Activated T-helper 17 cell treated with anti-CD3 and anti-CD28 coated beads, Interleukin-2, amount 50 U/mL, for 72 hours (primary cell): ENCODE data around the gene USP2. TPM values are rescaled to one million over a fixed set of nuclear protein-coding genes. Genes with fewer than 3 reads are reported as not detected.

Experiments used
- ATAC-seq: fragments of 150-1000 bp; cut with Tn5 transposase; replicated peaks from 2 replicates; pipeline ENCODE4 v1.10.0; 2021; ENCODE audit warnings: mild to moderate bottlenecking, moderate library complexity
- H3K27ac Mint-ChIP-seq: one replicate; pipeline ENCODE4 v1.8.0; 2022; ENCODE audit warnings: mixed read lengths
- H3K27me3 Mint-ChIP-seq: one replicate; pipeline ENCODE4 v1.8.0; 2022; ENCODE audit warnings: mixed read lengths
- H3K36me3 Mint-ChIP-seq: one replicate; pipeline ENCODE4 v1.8.0; 2022; ENCODE audit warnings: low read depth, mild to moderate bottlenecking, mixed read lengths
- H3K4me1 Mint-ChIP-seq: one replicate; pipeline ENCODE4 v1.8.0; 2022; ENCODE audit warnings: mixed read lengths
- H3K4me3 Mint-ChIP-seq: one replicate; pipeline ENCODE4 v1.8.0; 2022; ENCODE audit warnings: mild to moderate bottlenecking, mixed read lengths
- H3K9me3 Mint-ChIP-seq: one replicate; pipeline ENCODE4 v1.8.0; 2022; ENCODE audit warnings: mixed read lengths
- total RNA-seq, 2 donors: library from RNA; stranded (reverse); gene quantifications; one replicate each; pipeline ENCODE4 v1.2.3, GENCODE V29; 2022

USP2 gene
- total RNA-seq, 2 donors from 2014 or later = 0.52 to 1.3 TPM

- Mint-ChIP-seq H3K4me3 (peak overlapping the region; percentile 81), H3K27ac (peak overlapping the region; percentile 54), H3K27me3 (no peaks in the 10 kb centered on the region), H3K9me3 (no peaks in the 10 kb centered on the region), H3K4me1 (peaks cover 13% of the 10 kb centered on the region), H3K36me3 (no peaks in the 10 kb centered on the region)
- ATAC-seq = no peak
Measured at GRCh38 chr11:119316016-119316728, 65.3 kb downstream of the USP2 start.

- H3K27me3 Mint-ChIP-seq = no peaks in the 10 kb centered on the region
- peak overlapping the region; percentile 81 for H3K4me3 Mint-ChIP-seq
- peak; percentile 66 for ATAC-seq
- peaks cover 13% of the 10 kb centered on the region for H3K4me1 Mint-ChIP-seq
- H3K9me3 Mint-ChIP-seq = no peaks in the 10 kb centered on the region
- H3K27ac Mint-ChIP-seq = peak overlapping the region; percentile 54
- H3K36me3 Mint-ChIP-seq = no peaks in the 10 kb centered on the region
Measured at GRCh38 chr11:119315131-119316015, 66.1 kb downstream of the USP2 start.

GRCh38 chr11:119314726-119315125 lies 66.8 kb downstream of the USP2 start:
- peak overlapping the region; percentile 81 for H3K4me3 Mint-ChIP-seq
- no peak overlapping the region for H3K27ac Mint-ChIP-seq
- peaks cover 10% of the 10 kb centered on the region for H3K4me1 Mint-ChIP-seq
- H3K36me3 Mint-ChIP-seq = no peaks in the 10 kb centered on the region
- no peak for ATAC-seq
- H3K27me3 Mint-ChIP-seq = no peaks in the 10 kb centered on the region
- H3K9me3 Mint-ChIP-seq = no peaks in the 10 kb centered on the region

GRCh38 chr11:119310682-119311052 lies 70.8 kb downstream of the USP2 start:
- Mint-ChIP-seq H3K36me3 (peaks cover 15% of the 10 kb centered on the region), H3K4me1 (peaks cover 6% of the 10 kb centered on the region), H3K4me3 (no peak overlapping the region), H3K9me3 (no peaks in the 10 kb centered on the region), H3K27me3 (no peaks in the 10 kb centered on the region), H3K27ac (no peak overlapping the region)
- no peak for ATAC-seq

GRCh38 chr11:119309953-119310681 lies 71.4 kb downstream of the USP2 start:
- no peaks in the 10 kb centered on the region for H3K27me3 Mint-ChIP-seq
- H3K9me3 Mint-ChIP-seq = no peaks in the 10 kb centered on the region
- H3K4me1 Mint-ChIP-seq = peaks cover 11% of the 10 kb centered on the region
- ATAC-seq = no peak
- H3K36me3 Mint-ChIP-seq = peaks cover 20% of the 10 kb centered on the region
- H3K27ac Mint-ChIP-seq = no peak overlapping the region
- no peak overlapping the region for H3K4me3 Mint-ChIP-seq

GRCh38 chr11:119309411-119309810 lies 72.1 kb downstream of the USP2 start:
- H3K4me1 Mint-ChIP-seq = peaks cover 13% of the 10 kb centered on the region
- ATAC-seq = no peak
- H3K27ac Mint-ChIP-seq = no peak overlapping the region
- H3K27me3 Mint-ChIP-seq = no peaks in the 10 kb centered on the region
- peaks cover 27% of the 10 kb centered on the region for H3K36me3 Mint-ChIP-seq
- H3K9me3 Mint-ChIP-seq = no peaks in the 10 kb centered on the region
- no peak overlapping the region for H3K4me3 Mint-ChIP-seq

GRCh38 chr11:119307974-119308373 lies 73.5 kb downstream of the USP2 start:
- no peak for ATAC-seq
- Mint-ChIP-seq H3K36me3 (peaks cover 42% of the 10 kb centered on the region), H3K27me3 (no peaks in the 10 kb centered on the region), H3K9me3 (no peaks in the 10 kb centered on the region), H3K4me3 (no peak overlapping the region), H3K4me1 (peaks cover 13% of the 10 kb centered on the region), H3K27ac (no peak overlapping the region)

GRCh38 chr11:119307219-119307618 lies 74.3 kb downstream of the USP2 start:
- Mint-ChIP-seq H3K36me3 (peaks cover 49% of the 10 kb centered on the region), H3K27ac (peak overlapping the region; percentile 69)

GRCh38 chr11:119306373-119306890 lies 75.1 kb downstream of the USP2 start:
- Mint-ChIP-seq H3K36me3 (peaks cover 57% of the 10 kb centered on the region), H3K27me3 (no peaks in the 10 kb centered on the region), H3K9me3 (no peaks in the 10 kb centered on the region), H3K27ac (peak overlapping the region; percentile 69), H3K4me1 (peaks cover 13% of the 10 kb centered on the region), H3K4me3 (peak overlapping the region; percentile 45)
- peak; percentile 90 for ATAC-seq

More at GRCh38 chr11:119307219-119307618, 74.3 kb downstream of the USP2 start:
- ATAC-seq = no peak
- Mint-ChIP-seq H3K27me3 (no peaks in the 10 kb centered on the region), H3K9me3 (no peaks in the 10 kb centered on the region), H3K4me3 (peak overlapping the region; percentile 45), H3K4me1 (peaks cover 13% of the 10 kb centered on the region)

GRCh38 chr11:119305556-119306372 lies 75.7 kb downstream of the USP2 start:
- peak overlapping the region; percentile 69 for H3K27ac Mint-ChIP-seq
- H3K36me3 Mint-ChIP-seq = peaks cover 64% of the 10 kb centered on the region
- H3K4me3 Mint-ChIP-seq = peak overlapping the region; percentile 45
- H3K27me3 Mint-ChIP-seq = no peaks in the 10 kb centered on the region
- H3K4me1 Mint-ChIP-seq = peaks cover 13% of the 10 kb centered on the region
- H3K9me3 Mint-ChIP-seq = no peaks in the 10 kb centered on the region
- no peak for ATAC-seq

Other genes with a start within 250 kb of the USP2 start
- not detected for gene ABCG4, start 232.6 kb downstream of the USP2 start, total RNA-seq
- gene NLRX1, start 213.0 kb downstream of the USP2 start, total RNA-seq = 10 to 100 TPM in 1 of 2 donors, 1 to 10 TPM in 1; 9.7 to 10.3 TPM
- under 1 TPM in 1 of 2 donors, not detected in 1; 0.19 TPM for gene NHERF4, start 196.2 kb downstream of the USP2 start, total RNA-seq
- 10 to 100 TPM; 35.9 to 41.7 TPM for gene CBL, start 175.4 kb downstream of the USP2 start, total RNA-seq
- gene MCAM, start 64.6 kb downstream of the USP2 start, total RNA-seq = 10 to 100 TPM in 1 of 2 donors, 1 to 10 TPM in 1; 8.2 to 31.1 TPM
- 10 to 100 TPM; 23.7 to 32.6 TPM for gene RNF26, start 47.2 kb downstream of the USP2 start, total RNA-seq
- not detected for gene C1QTNF5, start 40.8 kb downstream of the USP2 start, total RNA-seq
- gene MFRP, start 35.0 kb downstream of the USP2 start, total RNA-seq = not detected
- 1 to 10 TPM; 1.1 to 4.7 TPM for gene THY1, start 41.5 kb upstream of the USP2 start, total RNA-seq